Placental pericyte (primary cell): ENCODE results near the gene NPPA. TPM values are rescaled to one million over a fixed set of nuclear protein-coding genes. Genes with fewer than 3 reads are reported as not detected.

ENCODE experiments used
- small RNA-seq: library from RNA; depleted of rRNA; stranded (forward); fragments of <200 nt; gene quantifications from one replicate; pipeline ENCODE3, GENCODE V24; 2012; ENCODE audit warnings: low replicate concordance
- total RNA-seq: library from RNA; depleted of rRNA; stranded (reverse); fragments of >200 nt; gene quantifications from 2 replicates; pipeline ENCODE4 v1.2.3, GENCODE V29; 2012

The NPPA gene
- not detected in 2 replicates for total RNA-seq

DNA sequence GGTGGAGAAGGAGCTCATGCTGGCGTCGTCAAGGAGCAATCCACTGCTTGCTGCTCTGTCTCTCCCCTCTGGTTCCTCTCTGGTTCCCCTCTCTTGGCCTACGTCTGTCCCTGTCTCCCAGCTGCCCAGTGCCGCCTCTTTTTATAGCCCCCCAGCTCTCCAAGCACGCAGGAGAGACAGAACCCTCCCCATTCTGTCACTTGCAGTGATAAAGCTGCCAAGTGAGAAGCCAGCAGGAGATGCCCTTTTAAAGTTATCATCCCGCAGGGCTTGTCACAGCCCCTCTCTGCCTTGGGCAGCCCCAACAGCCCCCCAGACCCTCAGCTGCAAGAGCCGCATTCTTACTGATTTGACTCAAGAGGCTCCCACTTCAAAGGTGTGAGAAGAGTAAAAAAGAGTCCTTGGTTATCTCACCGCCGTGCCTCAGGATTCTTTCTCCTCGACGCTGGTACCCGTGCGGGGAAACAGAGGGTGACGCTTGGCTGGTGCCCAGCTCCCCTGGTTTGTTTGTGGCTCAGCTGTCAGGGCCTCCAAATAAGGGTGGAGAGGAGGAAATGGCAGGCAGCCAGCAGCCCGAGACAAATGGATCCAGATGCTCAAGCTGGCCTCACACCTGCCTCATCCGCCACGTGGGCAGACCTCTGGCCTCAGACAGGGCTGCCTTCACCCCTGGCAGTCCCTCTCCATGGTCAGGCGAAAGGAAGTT is at the start of gene NPPA:
TSS of gene NPPA (minus strand) at position 117 of the 706 bp plus-strand sequence. CDS start at position 18, 99 bp downstream.

DNA sequence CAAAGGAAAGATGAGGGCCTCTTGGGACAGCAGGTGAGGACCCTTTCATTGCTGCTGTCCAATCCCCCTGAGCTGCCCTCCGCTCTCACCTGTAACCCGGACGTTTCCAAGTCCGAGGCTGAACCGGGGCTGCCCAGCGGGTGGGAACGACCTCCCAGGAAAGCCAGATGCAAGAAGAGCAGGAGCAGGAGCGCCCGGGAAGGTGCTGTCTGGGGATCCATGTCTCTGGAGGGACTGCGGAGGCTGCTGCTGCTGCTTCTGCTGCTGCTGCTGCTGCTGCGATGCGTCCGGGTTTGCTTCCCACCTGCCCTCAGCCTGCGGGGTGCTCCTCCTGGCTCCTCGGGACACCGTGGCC is 11.0 kb upstream of the NPPA start, which contains the start of gene NPPB:
TSS of gene NPPB (minus strand) at position 333 of the 355 bp plus-strand sequence. CDS start at position 221, 112 bp downstream.

DNA sequence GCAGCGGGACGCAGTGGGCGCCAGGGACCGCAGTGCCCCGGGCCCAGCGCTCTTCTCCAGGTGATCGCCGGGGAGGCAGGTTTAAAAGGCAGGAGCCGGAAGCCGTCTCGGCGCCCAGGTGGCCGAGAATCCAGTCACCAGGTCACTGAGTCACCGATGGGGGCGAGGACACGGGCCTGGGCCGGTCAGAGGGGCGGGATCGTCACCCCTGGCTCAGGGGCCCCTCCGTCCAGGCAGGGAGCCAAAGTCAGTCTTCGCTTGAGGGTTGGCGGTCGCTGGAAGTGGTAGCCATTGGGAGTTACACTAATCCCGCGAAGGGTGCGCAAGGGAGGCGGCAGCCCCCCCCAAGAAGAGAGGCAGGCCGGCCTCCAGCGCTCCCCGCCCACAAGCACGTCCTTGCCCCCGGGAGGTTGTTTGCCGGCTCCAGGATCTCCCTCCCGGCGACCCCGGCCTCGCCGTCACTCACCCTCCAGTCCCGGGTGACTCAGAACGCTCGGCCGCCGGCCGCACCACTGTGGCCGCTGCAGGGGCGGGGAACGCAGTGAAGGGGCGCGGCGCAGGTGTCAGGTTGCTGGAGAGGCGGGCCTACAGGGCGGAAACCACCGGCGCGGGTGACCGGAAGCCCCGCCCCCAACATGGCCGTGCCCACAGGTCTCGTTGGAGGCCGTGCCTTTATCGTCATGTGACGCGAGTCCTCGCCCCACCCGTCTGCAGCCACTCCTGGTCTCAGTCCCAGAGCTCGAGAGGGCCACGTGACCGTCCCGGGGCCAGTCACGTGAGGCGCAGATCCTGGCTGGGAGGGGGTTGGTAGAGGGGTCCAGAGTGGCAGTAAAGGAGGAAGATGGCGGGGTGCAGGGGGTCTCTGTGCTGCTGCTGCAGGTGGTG is 41.9 kb downstream of the NPPA start, which contains the start of the genes CLCN6 and MTHFR:
TSS of gene CLCN6 (plus strand) at position 770 of the 885 bp plus-strand sequence. CDS start at position 842, 72 bp downstream.
TSS of gene MTHFR (minus strand) at position 543 of the 885 bp plus-strand sequence. CDS start 2,848 bp downstream, outside the sequence.

Small RNA genes within 50 kb of the gene (small RNA-seq; reads per million reads assigned to genes)
- gene RF02156 (not detected), gene RF02157 (not detected), gene RF02158 (not detected)

Other genes with a start within 250 kb of the NPPA start
- 1.4 and 2.4 TPM in 2 replicates for gene FBXO2, start 193.4 kb downstream of the NPPA start, total RNA-seq
- 9.2 and 11.4 TPM in 2 replicates for gene FBXO44, start 192.9 kb downstream of the NPPA start, total RNA-seq
- gene FBXO6, start 183.6 kb downstream of the NPPA start, total RNA-seq: 2.3 and 8.1 TPM in 2 replicates
- gene MAD2L2, start 166.6 kb downstream of the NPPA start, total RNA-seq: 33.0 and 46.1 TPM in 2 replicates
- gene DRAXIN, start 156.1 kb downstream of the NPPA start, total RNA-seq: under 0.01 TPM in 1 of 2 replicates, not detected in the other
- gene AGTRAP, start 111.6 kb downstream of the NPPA start, total RNA-seq: 46.2 and 72.7 TPM in 2 replicates
- gene C1orf167, start 85.6 kb downstream of the NPPA start, total RNA-seq: not detected in 2 replicates
- 21.8 and 27.8 TPM in 2 replicates for gene MTHFR, start 41.8 kb downstream of the NPPA start, total RNA-seq
- 15.9 and 37.4 TPM in 2 replicates for gene CLCN6, start 41.6 kb downstream of the NPPA start, total RNA-seq
- gene NPPB, start 11.2 kb upstream of the NPPA start, total RNA-seq: 0.44 and 1.1 TPM in 2 replicates
- 61.5 and 124 TPM in 2 replicates for gene KIAA2013, start 78.6 kb upstream of the NPPA start, total RNA-seq
- 369 and 388 TPM in 2 replicates for gene PLOD1, start 86.9 kb upstream of the NPPA start, total RNA-seq
- gene MFN2, start 132.7 kb upstream of the NPPA start, total RNA-seq: 72.4 and 97.9 TPM in 2 replicates
- 28.2 and 40.2 TPM in 2 replicates for gene MIIP, start 171.7 kb upstream of the NPPA start, total RNA-seq
- under 0.01 and 0.14 TPM in 2 replicates for gene TNFRSF8, start 215.5 kb upstream of the NPPA start, total RNA-seq